ENCODE measurements around the gene KIF2C.
A peak's percentile ranks its signal among the peaks of the same experiment; 100 is the strongest.

KIF2C gene

GRCh38 chr1:44775078-44775929 lies 35.7 kb downstream of the KIF2C start, which contains the start of gene RPS8:
RPS8 (plus strand) TSS chr1:44775540; CDS start chr1:44775597, 57 bp downstream.
- Histone ChIP-seq H3K27ac (peak within 1 kb of the TSS; percentile 95), H3K4me3 (ENCODE audit: low read depth, low read length) (peak within 1 kb of the TSS; percentile 95), H3K27me3 (replicated peaks) (no peaks in the 10 kb centered on the region), H3K36me3 (replicated peaks) (peaks cover 41% of the 10 kb centered on the region)
- TF ChIP-seq CTCF (IDR thresholded peaks at IDR 0.05; ENCODE audit: low read depth, low read length, missing control alignments): no peak
- peak; percentile 93 for DNase-seq
- in situ Hi-C loops (cut with HindIII; ENCODE audit: low pct_ligation_motif_present, low sequenced_read_pairs): no loop called here

- Histone ChIP-seq H3K27ac (peak overlapping the region; percentile 95), H3K36me3 (replicated peaks) (peaks cover 48% of the 10 kb centered on the region), H3K27me3 (replicated peaks) (no peaks in the 10 kb centered on the region), H3K4me3 (ENCODE audit: low read depth, low read length) (peak overlapping the region; percentile 95)
- no peak for DNase-seq
- in situ Hi-C loops (cut with HindIII; ENCODE audit: low pct_ligation_motif_present, low sequenced_read_pairs): no loop called here
- no peak for TF ChIP-seq CTCF (IDR thresholded peaks at IDR 0.05; ENCODE audit: low read depth, low read length, missing control alignments)
Measured at GRCh38 chr1:44775930-44776729, 36.5 kb downstream of the KIF2C start.

- in situ Hi-C loops (cut with HindIII; ENCODE audit: low pct_ligation_motif_present, low sequenced_read_pairs): no loop called here
- peak overlapping the region; percentile 95 for H3K27ac ChIP-seq
- H3K4me3 ChIP-seq (ENCODE audit: low read depth, low read length): peak overlapping the region; percentile 95
- H3K36me3 ChIP-seq (replicated peaks): peaks cover 49% of the 10 kb centered on the region
- no peak for DNase-seq
- TF ChIP-seq CTCF (IDR thresholded peaks at IDR 0.05; ENCODE audit: low read depth, low read length, missing control alignments): no peak
- no peaks in the 10 kb centered on the region for H3K27me3 ChIP-seq (replicated peaks)
Measured at GRCh38 chr1:44776730-44777068, 37.1 kb downstream of the KIF2C start.

GRCh38 chr1:44777547-44777946 lies 37.9 kb downstream of the KIF2C start:
- TF ChIP-seq CTCF (IDR thresholded peaks at IDR 0.05; ENCODE audit: low read depth, low read length, missing control alignments): no peak
- Histone ChIP-seq H3K27me3 (replicated peaks) (no peaks in the 10 kb centered on the region), H3K36me3 (replicated peaks) (peaks cover 49% of the 10 kb centered on the region), H3K4me3 (ENCODE audit: low read depth, low read length) (peak overlapping the region; percentile 95), H3K27ac (no peak overlapping the region)
- in situ Hi-C loops (cut with HindIII; ENCODE audit: low pct_ligation_motif_present, low sequenced_read_pairs): no loop called here
- DNase-seq: no peak

GRCh38 chr1:44777969-44778635 lies 38.5 kb downstream of the KIF2C start:
- Histone ChIP-seq H3K27me3 (replicated peaks) (no peaks in the 10 kb centered on the region), H3K4me3 (ENCODE audit: low read depth, low read length) (peak overlapping the region; percentile 95), H3K36me3 (replicated peaks) (peaks cover 49% of the 10 kb centered on the region), H3K27ac (no peak overlapping the region)
- DNase-seq: no peak
- in situ Hi-C loops (cut with HindIII; ENCODE audit: low pct_ligation_motif_present, low sequenced_read_pairs): no loop called here
- no peak for TF ChIP-seq CTCF (IDR thresholded peaks at IDR 0.05; ENCODE audit: low read depth, low read length, missing control alignments)
